Astrocyte of the spinal cord (primary cell): ENCODE data around the gene RPGRIP1L.

Source experiments
- DNase-seq: peaks from one replicate; pipeline ENCODE4 v3.0.0; 2011; ENCODE audit warnings: low read depth, low spot score
- H3K4me3 ChIP-seq: 2 replicates; pipeline ENCODE4 v1.5.1; 2011; ENCODE audit warnings: low read depth, mild to moderate bottlenecking, low read length, moderate library complexity
- CTCF ChIP-seq: IDR thresholded peaks from 2 replicates; pipeline ENCODE4 v1.5.1; 2012; ENCODE audit warnings: low read depth, mild to moderate bottlenecking, low read length, inconsistent platforms
- in situ Hi-C: cut with HindIII; loops from 2 replicates; pipeline ENCODE4 v1.10.0; 2017; ENCODE audit warnings: low sequenced_read_pairs

Gene RPGRIP1L

GRCh38 chr16:53734908-53735307 is 31.2 kb upstream of the RPGRIP1L start:
- no peak for TF ChIP-seq CTCF
- no peak for DNase-seq
- in situ Hi-C loops = no loop called here
- H3K4me3 ChIP-seq = no peak overlapping the region

GRCh38 chr16:53732296-53732929 is 28.8 kb upstream of the RPGRIP1L start:
- no peak for DNase-seq
- H3K4me3 ChIP-seq = no peak overlapping the region
- TF ChIP-seq CTCF = no peak
- in situ Hi-C loops = no loop called here

GRCh38 chr16:53730693-53731092 is 27.0 kb upstream of the RPGRIP1L start:
- H3K4me3 ChIP-seq = no peak overlapping the region
- DNase-seq = no peak
- no peak for TF ChIP-seq CTCF
- in situ Hi-C loops = no loop called here

GRCh38 chr16:53726625-53727024 is 23.0 kb upstream of the RPGRIP1L start:
- TF ChIP-seq CTCF = no peak
- in situ Hi-C loops = no loop called here
- no peak overlapping the region for H3K4me3 ChIP-seq
- no peak for DNase-seq

GRCh38 chr16:53721017-53721416 is 17.4 kb upstream of the RPGRIP1L start:
- in situ Hi-C loops = no loop called here
- H3K4me3 ChIP-seq = no peak overlapping the region
- TF ChIP-seq CTCF = no peak
- DNase-seq = no peak

GRCh38 chr16:53717577-53717976 is 13.9 kb upstream of the RPGRIP1L start:
- in situ Hi-C loops = no loop called here
- no peak for DNase-seq
- H3K4me3 ChIP-seq = no peak overlapping the region
- TF ChIP-seq CTCF = no peak

GRCh38 chr16:53715023-53715384 is 11.3 kb upstream of the RPGRIP1L start:
- no peak overlapping the region for H3K4me3 ChIP-seq
- no peak for TF ChIP-seq CTCF
- no peak for DNase-seq
- in situ Hi-C loops = no loop called here
